ENCODE measurements around the gene LZIC. TPM values are rescaled to one million over a fixed set of nuclear protein-coding genes. Genes with fewer than 3 reads are reported as not detected.

Gene LZIC
- total RNA-seq, 4 donors from 2014 or later: 25.4 to 30.6 (median 27.7) TPM

DNA sequence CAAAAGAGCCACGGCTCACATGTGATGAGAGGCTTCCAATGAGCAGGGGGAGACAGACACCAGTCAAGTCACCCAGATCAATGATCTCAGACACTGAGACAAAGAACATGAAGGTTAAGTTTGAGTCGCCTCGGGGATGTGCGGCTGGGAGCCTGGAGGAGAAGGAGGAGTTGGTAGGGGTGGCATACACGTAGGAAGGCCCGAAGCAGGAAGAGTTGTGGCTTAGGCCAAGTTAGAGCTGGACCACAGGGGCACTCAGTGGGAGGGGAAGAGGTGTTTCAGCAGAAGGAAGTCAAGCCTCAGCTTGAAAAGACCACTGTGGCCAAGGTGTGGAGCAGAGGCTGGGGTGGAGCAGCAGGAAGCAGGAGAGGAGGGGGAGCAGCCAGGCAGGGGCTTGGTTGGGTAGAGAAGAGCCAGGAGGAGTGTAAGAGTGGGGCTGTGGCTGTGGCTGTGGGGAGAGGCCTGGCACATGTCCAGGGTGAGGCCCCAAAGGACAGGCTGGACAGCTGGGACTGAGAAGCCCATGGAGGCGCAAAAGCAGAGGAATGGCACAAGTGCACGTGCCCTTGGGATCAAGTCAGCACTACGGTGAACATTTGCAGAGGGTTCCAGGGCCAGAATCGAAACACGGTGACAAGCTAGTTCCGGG is 60.8 kb downstream of the LZIC start:
- no peaks in the 10 kb centered on the region for H3K27me3 ChIP-seq
- peaks cover 0 to 23% (median 11%) of the 10 kb centered on the region in 4 donors for H3K4me1 ChIP-seq
- TF ChIP-seq, protein P1, sequence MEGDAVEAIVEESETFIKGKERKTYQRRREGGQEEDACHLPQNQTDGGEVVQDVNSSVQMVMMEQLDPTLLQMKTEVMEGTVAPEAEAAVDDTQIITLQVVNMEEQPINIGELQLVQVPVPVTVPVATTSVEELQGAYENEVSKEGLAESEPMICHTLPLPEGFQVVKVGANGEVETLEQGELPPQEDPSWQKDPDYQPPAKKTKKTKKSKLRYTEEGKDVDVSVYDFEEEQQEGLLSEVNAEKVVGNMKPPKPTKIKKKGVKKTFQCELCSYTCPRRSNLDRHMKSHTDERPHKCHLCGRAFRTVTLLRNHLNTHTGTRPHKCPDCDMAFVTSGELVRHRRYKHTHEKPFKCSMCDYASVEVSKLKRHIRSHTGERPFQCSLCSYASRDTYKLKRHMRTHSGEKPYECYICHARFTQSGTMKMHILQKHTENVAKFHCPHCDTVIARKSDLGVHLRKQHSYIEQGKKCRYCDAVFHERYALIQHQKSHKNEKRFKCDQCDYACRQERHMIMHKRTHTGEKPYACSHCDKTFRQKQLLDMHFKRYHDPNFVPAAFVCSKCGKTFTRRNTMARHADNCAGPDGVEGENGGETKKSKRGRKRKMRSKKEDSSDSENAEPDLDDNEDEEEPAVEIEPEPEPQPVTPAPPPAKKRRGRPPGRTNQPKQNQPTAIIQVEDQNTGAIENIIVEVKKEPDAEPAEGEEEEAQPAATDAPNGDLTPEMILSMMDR (IDR thresholded peaks at IDR 0.05): no peak
- TF ChIP-seq EP300 (IDR thresholded peaks at IDR 0.05) (no peak), POLR2AphosphoS5 (IDR thresholded peaks at IDR 0.05) (no peak), POLR2A (IDR thresholded peaks at IDR 0.05; ENCODE audit: low read depth) (no peak)
- 84% methylated on average over 12 of the region's 12 CpGs for WGBS
- no peak overlapping the region for H3K4me3 ChIP-seq
- DNase-seq (ENCODE audit: extremely low spot score): no peak
- no peaks in the 10 kb centered on the region for H3K9me3 ChIP-seq
- H3K36me3 ChIP-seq: peaks cover 0 to 19% (median 8%) of the 10 kb centered on the region in 4 donors
- H3K27ac ChIP-seq (replicated peaks in 1 of 4): no peak overlapping the region
- intact Hi-C loops (cut with DNase I): no loop called here

- no peak for DNase-seq (ENCODE audit: extremely low spot score)
- no peaks in the 10 kb centered on the region for H3K9me3 ChIP-seq
- WGBS: 82% methylated on average over 2 of the region's 2 CpGs
- no peak overlapping the region for H3K4me3 ChIP-seq
- H3K27me3 ChIP-seq: no peaks in the 10 kb centered on the region
- peaks cover 0 to 24% (median 12%) of the 10 kb centered on the region in 4 donors for H3K4me1 ChIP-seq
- TF ChIP-seq POLR2AphosphoS5 (IDR thresholded peaks at IDR 0.05) (no peak), POLR2A (IDR thresholded peaks at IDR 0.05; ENCODE audit: low read depth) (no peak), EP300 (IDR thresholded peaks at IDR 0.05) (no peak)
- TF ChIP-seq, protein P1 (IDR thresholded peaks at IDR 0.05): no peak
- H3K27ac ChIP-seq (replicated peaks in 1 of 4): no peak overlapping the region
- H3K36me3 ChIP-seq: peaks cover 0 to 17% (median 8%) of the 10 kb centered on the region in 4 donors
- intact Hi-C loops (cut with DNase I): no loop called here
These were observed 61.3 kb downstream of the LZIC start for GRCh38 chr1:9881838-9882249.

Small RNA genes within 50 kb of the gene (small RNA-seq; reads per million reads assigned to genes)
- 0 reads per million in 3 donors for gene MIR5697

Other genes with a start within 250 kb of the LZIC start
- gene CLSTN1, start 119.4 kb downstream of the LZIC start, total RNA-seq: 100 to 1,000 TPM in 1 of 4 donors, 10 to 100 TPM in 3; 47.1 to 109 (median 72.3) TPM
- 10 to 100 TPM; 17.0 to 27.2 (median 23.4) TPM for gene CTNNBIP1, start 33.1 kb downstream of the LZIC start, total RNA-seq
- 1 to 10 TPM; 5.0 to 9.8 (median 7.4) TPM for gene NMNAT1, start 84 bp upstream of the LZIC start, total RNA-seq
- 10 to 100 TPM in 3 of 4 donors, 1 to 10 TPM in 1; 5.4 to 30.2 (median 18.1) TPM for gene RBP7, start 53.8 kb upstream of the LZIC start, total RNA-seq
- 100 to 1,000 TPM in 2 of 4 donors, 10 to 100 TPM in 2; 58.6 to 110 (median 85.5) TPM for gene UBE4B, start 89.6 kb upstream of the LZIC start, total RNA-seq